ENCODE results near the gene TGFB3. TPM values are rescaled to one million over a fixed set of nuclear protein-coding genes. Genes with fewer than 3 reads are reported as not detected.

TGFB3 gene
- total and polyA plus RNA-seq, 9 of the 15 experiments (the other 6 are each of a cell fraction or from before 2014, with no cell fraction given) = 0.39 to 2.0 (median 1.0) TPM

GRCh38 chr14:75986439-75986765, 4.6 kb upstream of the TGFB3 start (continued):
- TF ChIP-seq ID3 (CRISPR knock-in tag; IDR thresholded peaks at IDR 0.05) (no peak), ID3 (tag; IDR thresholded peaks at IDR 0.05) (no peak), HMG20A (CRISPR knock-in tag; conservative IDR thresholded peaks at IDR 0.05) (no peak), BRF1 (IDR thresholded peaks at IDR 0.05; ENCODE audit: borderline replicate concordance, extremely low read depth, insufficient read length) (no peak)

GRCh38 chr14:75985618-75986438, 4.0 kb upstream of the TGFB3 start, which contains the start of gene IFT43:
TSS of gene IFT43 (plus strand) at chr14:75985763. CDS start at chr14:75985787, 24 bp downstream.
- WGBS (ENCODE audit: insufficient coverage, low coverage, missing lambda C conversion rate) = under 1% methylated on average over 31 of the region's 52 CpGs
- no peaks in the 10 kb centered on the region for H3K27me3 ChIP-seq (ENCODE audit: control insufficient read depth in 2 of 2, insufficient read depth in 2 of 2, low read length in 2 of 2)
- ChIA-PET POLR2A (no interaction called here), CTCF (ENCODE audit: low intra/inter-chr PET ratio) (no interaction called here)
- peaks cover 4 to 13% of the 10 kb centered on the region in 2 experiments; a peak in 4 of 5 replicates for H3K4me1 ChIP-seq (replicated peaks in 1 of 2; ENCODE audit: control insufficient read depth in 2 of 2, insufficient read depth in 2 of 2, low read length in 2 of 2)
- peak; percentile 59 to 82 (median 68) for DNase-seq (ENCODE audit: extremely low read depth in 1 of 4, low spot score in 3 of 4)
- peak within 1 kb of the TSS; percentile 88 for H2AFZ ChIP-seq (ENCODE audit: low read depth, low read length)
- peak within 1 kb of the TSS; percentile 88 for H3K4me3 ChIP-seq
- H3K27ac ChIP-seq (ENCODE audit: extremely low read depth, low read depth, low read length) = no peak within 1 kb of the TSS
- H3K79me2 ChIP-seq (ENCODE audit: control insufficient read depth, insufficient read depth, low read length) = no peaks in the 10 kb centered on the region
- no peaks in the 10 kb centered on the region for H3K9me1 ChIP-seq (ENCODE audit: control insufficient read depth, insufficient read depth, low read length)
- intact Hi-C loops (cut with micrococcal nuclease) = no loop called here
- in situ Hi-C loops (cut with MboI) = loop anchor here (10.0 kb wide), 1 partner anchor 411 kb away; the partner anchor contains the start of gene FLVCR2
- peak; percentile 83 for FAIRE-seq
- ATAC-seq = peak; percentile 79
- BruUV-seq (replicated peaks) = no TSS peak
- H3K36me3 ChIP-seq (ENCODE audit: control insufficient read depth, insufficient read depth, low read length) = no peaks in the 10 kb centered on the region
- H3K9ac ChIP-seq (ENCODE audit: insufficient read depth in 1 of 2, low read depth in 2 of 2, low read length in 2 of 2) = peak within 1 kb of the TSS; percentile 51 to 87; a peak in 3 of 4 replicates
- H3K9me3 ChIP-seq (replicated peaks; ENCODE audit: control insufficient read depth, insufficient read depth, low read depth, low read length) = no peaks in the 10 kb centered on the region
- peak within 1 kb of the TSS; percentile 83 for H3K4me2 ChIP-seq (ENCODE audit: insufficient read depth, low read length)
- no peaks in the 10 kb centered on the region for H4K20me1 ChIP-seq (replicated peaks; ENCODE audit: control insufficient read depth, insufficient read depth, low read length)
- no peak for TF ChIP-seq ZNF778 (CRISPR knock-in tag; IDR thresholded peaks at IDR 0.05)
- no peak for TF ChIP-seq RHOXF2B (CRISPR knock-in tag; conservative IDR thresholded peaks at IDR 0.05)
- no peak for TF ChIP-seq RBM17 (IDR thresholded peaks at IDR 0.05; ENCODE audit: borderline replicate concordance, low read depth, low read length)
- TF ChIP-seq FOXJ2 (tag; IDR thresholded peaks at IDR 0.05) = no peak
- TF ChIP-seq IRF1 (CRISPR knock-in tag; IDR thresholded peaks at IDR 0.05; ENCODE audit: borderline replicate concordance) = no peak
- no peak for TF ChIP-seq GMEB1 (CRISPR knock-in tag; IDR thresholded peaks at IDR 0.05)
- TF ChIP-seq ZBED1 (IDR thresholded peaks at IDR 0.05) = no peak
- TF ChIP-seq SIRT6 (IDR thresholded peaks at IDR 0.05; ENCODE audit: low read depth, low read length) = no peak
- no peak for TF ChIP-seq THRB (CRISPR knock-in tag; conservative IDR thresholded peaks at IDR 0.05)

Data from K562 (cell line).